HUDEP-2 (cell line): ENCODE measurements around the gene NEDD4L.

ENCODE experiments used
- DNase-seq, 76 experiments: peaks; one replicate each; lab custom pipeline; 2025; ENCODE audit not compliant: unreplicated experiment in 76 of 76; lab: John Stamatoyannopoulos, UW

NEDD4L gene

GRCh38 chr18:58087928-58088690 lies 44.1 kb downstream of the NEDD4L start:
- peak in 19 of 76 experiments; percentile 4 to 61 (median 30) for DNase-seq

GRCh38 chr18:58088691-58089065 lies 44.7 kb downstream of the NEDD4L start:
- DNase-seq, result no peak

GRCh38 chr18:58091099-58091611 lies 47.1 kb downstream of the NEDD4L start:
- DNase-seq, result peak in 5 of 76 experiments; percentile 10 to 30 (median 25)

GRCh38 chr18:58093311-58093803 lies 49.3 kb downstream of the NEDD4L start:
- no peak for DNase-seq

- no peak for DNase-seq
Observed at GRCh38 chr18:58095222-58095621, 51.2 kb downstream of the NEDD4L start.

GRCh38 chr18:58095655-58096054 lies 51.6 kb downstream of the NEDD4L start:
- DNase-seq, result no peak

GRCh38 chr18:58096658-58097057 lies 52.6 kb downstream of the NEDD4L start:
- no peak for DNase-seq

GRCh38 chr18:58097121-58097906 lies 53.3 kb downstream of the NEDD4L start:
- DNase-seq, result peak in 14 of 76 experiments; percentile 4 to 58 (median 27)

GRCh38 chr18:58097907-58098166 lies 53.8 kb downstream of the NEDD4L start:
- DNase-seq, result no peak

GRCh38 chr18:58098706-58099105 lies 54.7 kb downstream of the NEDD4L start:
- DNase-seq, result no peak

GRCh38 chr18:58100154-58100553 lies 56.1 kb downstream of the NEDD4L start:
- no peak for DNase-seq

GRCh38 chr18:58101291-58101794 lies 57.3 kb downstream of the NEDD4L start:
- DNase-seq, result no peak

GRCh38 chr18:58102018-58102417 lies 58.0 kb downstream of the NEDD4L start:
- DNase-seq, result no peak

- DNase-seq, result peak in 2 of 76 experiments; percentile 16 to 19
Observed at GRCh38 chr18:58102875-58103274, 58.8 kb downstream of the NEDD4L start.

GRCh38 chr18:58103339-58103985 lies 59.4 kb downstream of the NEDD4L start:
- DNase-seq, result no peak

GRCh38 chr18:58104096-58104495 lies 60.1 kb downstream of the NEDD4L start:
- no peak for DNase-seq

GRCh38 chr18:58105206-58105887 lies 61.3 kb downstream of the NEDD4L start:
- DNase-seq, result no peak

- DNase-seq, result no peak
Observed at GRCh38 chr18:58105888-58106260, 61.8 kb downstream of the NEDD4L start.

GRCh38 chr18:58106289-58107070 lies 62.5 kb downstream of the NEDD4L start:
- no peak for DNase-seq

- no peak for DNase-seq
Observed at GRCh38 chr18:58109256-58109655, 65.2 kb downstream of the NEDD4L start.
